IPS-NIHi11 (cell line): ENCODE results near the gene CRYBB2.
A peak's percentile ranks its signal among the peaks of the same experiment; 100 is the strongest.
"Not testable (repeated sequence)": the region's sequence is repeated elsewhere in the genome, so short reads cannot be mapped to it uniquely, and the experiment has no call there.

Source experiments
- DNase-seq: peaks from one replicate; pipeline ENCODE4 v3.0.0; 2012; ENCODE audit warnings: mixed read lengths, low spot score

The CRYBB2 gene

GRCh38 chr22:25219211-25219689 is at the start of gene CRYBB2:
TSS of gene CRYBB2 (plus strand) at chr22:25219639. CDS start at chr22:25221430, 1,791 bp downstream.
- no peak for DNase-seq

- no peak for DNase-seq
Measured at GRCh38 chr22:25170426-25170980, 48.9 kb upstream of the CRYBB2 start.

GRCh38 chr22:25172153-25172552 is 47.3 kb upstream of the CRYBB2 start:
- DNase-seq = no peak

GRCh38 chr22:25174156-25174887 is 45.1 kb upstream of the CRYBB2 start:
- DNase-seq = no peak

GRCh38 chr22:25174888-25175411 is 44.5 kb upstream of the CRYBB2 start:
- DNase-seq = no peak

GRCh38 chr22:25176175-25176574 is 43.3 kb upstream of the CRYBB2 start:
- DNase-seq = no peak

GRCh38 chr22:25176799-25177198 is 42.6 kb upstream of the CRYBB2 start:
- DNase-seq = no peak

GRCh38 chr22:25177226-25177625 is 42.2 kb upstream of the CRYBB2 start:
- DNase-seq = no peak

- DNase-seq = no peak
Measured at GRCh38 chr22:25177895-25178294, 41.5 kb upstream of the CRYBB2 start.

- DNase-seq = not testable (repeated sequence)
Measured at GRCh38 chr22:25178348-25178747, 41.1 kb upstream of the CRYBB2 start.

- DNase-seq = not testable (repeated sequence)
Measured at GRCh38 chr22:25178869-25179631, 40.4 kb upstream of the CRYBB2 start.

GRCh38 chr22:25182131-25183110 is 37.0 kb upstream of the CRYBB2 start:
- no peak for DNase-seq

- no peak for DNase-seq
Measured at GRCh38 chr22:25183949-25184619, 35.4 kb upstream of the CRYBB2 start.

- DNase-seq = no peak
Measured at GRCh38 chr22:25186140-25186539, 33.3 kb upstream of the CRYBB2 start.

- no peak for DNase-seq
Measured at GRCh38 chr22:25187469-25187868, 32.0 kb upstream of the CRYBB2 start.

- no peak for DNase-seq
Measured at GRCh38 chr22:25192406-25192805, 27.0 kb upstream of the CRYBB2 start.

GRCh38 chr22:25193130-25193529 is 26.3 kb upstream of the CRYBB2 start:
- DNase-seq = no peak

- DNase-seq = peak; percentile 86
Measured at GRCh38 chr22:25193548-25193947, 25.9 kb upstream of the CRYBB2 start.

GRCh38 chr22:25196326-25196725 is 23.1 kb upstream of the CRYBB2 start:
- DNase-seq = no peak

GRCh38 chr22:25197340-25197739 is 22.1 kb upstream of the CRYBB2 start:
- DNase-seq = no peak
